GM18861 (cell line): ENCODE data around the gene SBNO2.

Experiments used
- ATAC-seq: cut with Tn5 transposase; IDR thresholded peaks from one replicate; pipeline ENCODE4 v1.9.1; 2021; ENCODE audit not compliant: unreplicated experiment

SBNO2 gene

GRCh38 chr19:1156305-1156801 is 17.7 kb downstream of the SBNO2 start:
- ATAC-seq, result no peak

GRCh38 chr19:1155352-1156304 is 18.4 kb downstream of the SBNO2 start:
- no peak for ATAC-seq

DNA sequence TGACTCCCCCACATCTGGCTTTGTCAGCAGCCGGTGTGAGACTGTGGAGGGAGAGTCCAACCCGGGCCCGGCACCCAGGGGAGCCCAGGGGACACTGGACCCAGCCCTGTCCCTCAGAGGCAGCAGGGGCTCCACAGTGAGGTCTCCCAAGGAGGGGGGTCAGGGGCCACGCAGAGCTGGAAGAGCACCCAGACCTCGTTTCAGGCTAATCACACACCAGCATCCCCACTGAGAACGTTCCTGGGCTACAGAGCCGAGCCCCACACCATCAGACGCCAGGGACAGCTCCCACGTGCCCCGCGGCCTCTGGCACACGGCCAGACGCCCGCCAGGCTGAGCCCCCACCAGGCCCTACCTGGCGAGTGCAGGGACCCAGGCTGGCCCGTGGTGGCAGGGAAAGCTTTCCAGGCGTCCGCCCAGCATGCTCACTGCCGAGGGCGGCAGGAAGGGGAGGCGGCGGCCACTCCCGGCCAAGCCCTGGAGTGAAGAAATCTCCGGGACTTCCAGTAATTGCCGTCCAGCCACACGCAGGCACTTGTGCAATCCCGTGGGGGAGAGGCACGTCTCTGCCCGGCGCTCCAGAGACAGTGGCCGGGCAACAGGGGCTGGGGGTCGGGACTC is 19.2 kb downstream of the SBNO2 start:
- no peak for ATAC-seq

- ATAC-seq, result no peak
Observed at GRCh38 chr19:1153891-1154730, 20.0 kb downstream of the SBNO2 start.

DNA sequence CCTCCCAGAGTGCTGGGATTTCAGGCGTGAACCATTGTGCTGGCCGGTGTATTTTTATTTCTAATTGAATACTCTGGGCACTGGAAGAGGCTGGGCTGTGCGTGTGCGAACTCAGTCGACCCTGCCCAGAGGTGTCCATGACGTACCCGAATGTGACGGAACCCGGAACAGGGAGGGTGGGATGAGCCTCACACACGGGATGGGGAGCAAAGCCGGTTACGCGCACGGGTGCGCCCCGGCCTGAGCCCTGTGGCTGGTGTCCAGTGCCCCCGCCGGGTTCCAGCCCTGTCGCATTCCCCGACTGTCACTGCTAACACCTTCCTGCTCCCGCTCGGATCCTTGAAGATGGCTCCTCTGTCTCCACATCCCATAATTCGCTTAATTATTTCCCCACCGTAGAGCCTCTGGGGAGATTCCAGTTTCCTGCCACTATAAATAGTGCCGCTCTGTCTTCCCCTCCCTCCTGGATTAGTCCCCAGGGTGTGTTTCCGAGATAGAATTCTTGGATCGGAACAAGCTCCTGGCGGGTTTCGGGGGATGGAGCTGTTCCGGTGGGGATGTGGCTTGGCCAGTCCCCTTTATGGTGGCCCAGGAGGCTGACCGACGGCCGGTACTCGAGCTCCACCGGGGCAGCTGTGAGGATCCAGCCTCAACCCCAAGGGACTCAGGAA is 22.0 kb downstream of the SBNO2 start:
- ATAC-seq, result no peak

DNA sequence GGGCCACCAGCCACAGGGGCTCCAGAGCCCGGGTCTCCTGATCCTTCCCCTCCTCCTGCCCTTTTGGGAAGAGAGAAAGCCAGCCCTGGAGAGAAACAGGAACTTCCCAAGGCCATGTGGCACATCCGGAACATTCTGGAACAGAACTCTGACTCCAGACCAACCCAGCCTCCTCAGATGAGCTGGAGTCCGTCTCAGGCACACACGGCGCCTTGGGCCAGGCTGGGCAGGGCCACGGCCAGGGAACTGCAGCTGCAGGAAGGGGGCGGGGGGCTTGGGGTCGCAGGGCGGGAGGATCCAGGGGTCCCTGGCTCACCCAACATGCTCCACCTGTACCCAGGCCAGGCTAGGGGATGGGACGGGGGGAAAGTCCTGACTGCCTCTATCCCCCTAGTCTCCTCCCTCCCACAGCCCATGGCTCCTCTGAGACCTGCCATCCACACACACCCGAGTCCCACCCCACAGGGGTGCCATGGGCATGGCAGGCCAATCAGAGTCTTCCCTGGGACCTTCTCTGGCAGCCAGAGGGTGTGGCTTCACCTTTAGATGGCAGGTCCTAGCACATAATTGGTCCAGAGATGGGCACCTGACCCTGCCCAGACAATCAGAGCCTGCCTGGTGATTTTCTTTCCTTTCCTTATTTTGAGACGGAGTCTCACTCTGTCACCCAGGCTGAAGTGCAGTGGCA is 22.9 kb downstream of the SBNO2 start:
- ATAC-seq, result no peak

- no peak for ATAC-seq
Observed at GRCh38 chr19:1150333-1151036, 23.6 kb downstream of the SBNO2 start.

GRCh38 chr19:1149259-1150045 is 24.6 kb downstream of the SBNO2 start:
- no peak for ATAC-seq

GRCh38 chr19:1147934-1148549 is 26.0 kb downstream of the SBNO2 start:
- ATAC-seq, result no peak

DNA sequence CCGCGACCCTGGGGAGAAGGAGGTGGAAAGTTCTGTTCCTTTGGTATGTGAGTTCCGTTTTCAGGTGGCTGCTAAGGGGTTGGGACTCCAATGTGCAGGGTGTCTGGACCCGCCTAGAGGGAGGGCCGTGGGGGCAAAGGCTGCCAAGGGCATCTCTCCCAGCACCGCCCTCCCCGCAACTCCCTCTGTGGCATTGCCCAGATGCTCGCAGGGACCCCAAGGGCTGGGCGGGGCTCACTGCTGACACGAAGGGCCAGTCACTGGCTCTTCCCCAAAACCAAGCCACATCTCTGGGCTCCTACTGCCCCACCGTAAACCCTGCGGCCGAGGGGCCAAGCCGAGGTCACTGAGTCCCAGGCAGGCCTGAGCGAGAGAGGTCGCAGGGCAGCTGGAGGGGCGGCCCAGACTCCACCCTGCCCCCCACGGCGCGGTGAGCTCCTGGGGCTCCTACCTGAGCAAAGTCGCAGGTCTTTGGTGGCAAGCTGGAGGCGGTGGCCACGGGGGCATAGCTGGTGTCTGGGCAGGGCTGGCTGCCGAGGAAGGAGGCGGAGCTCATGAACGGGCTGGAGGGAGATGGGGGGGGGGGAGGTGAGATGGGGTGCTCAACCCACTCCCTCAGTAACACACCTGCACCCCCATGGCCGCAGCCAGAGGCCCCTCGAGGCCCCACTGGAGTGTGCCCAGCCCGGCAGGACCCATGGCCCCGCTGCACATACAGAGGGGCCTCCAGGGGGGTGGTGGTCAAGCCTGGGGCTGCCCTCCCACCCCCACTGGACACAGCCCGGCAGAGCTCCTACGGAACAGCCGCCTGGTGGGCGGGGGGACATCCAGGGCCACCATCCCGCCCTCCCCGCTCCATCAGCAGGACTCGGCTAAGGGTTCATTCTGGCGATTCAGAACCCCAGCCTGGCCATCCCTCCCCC is 26.9 kb downstream of the SBNO2 start:
- ATAC-seq, result no peak

DNA sequence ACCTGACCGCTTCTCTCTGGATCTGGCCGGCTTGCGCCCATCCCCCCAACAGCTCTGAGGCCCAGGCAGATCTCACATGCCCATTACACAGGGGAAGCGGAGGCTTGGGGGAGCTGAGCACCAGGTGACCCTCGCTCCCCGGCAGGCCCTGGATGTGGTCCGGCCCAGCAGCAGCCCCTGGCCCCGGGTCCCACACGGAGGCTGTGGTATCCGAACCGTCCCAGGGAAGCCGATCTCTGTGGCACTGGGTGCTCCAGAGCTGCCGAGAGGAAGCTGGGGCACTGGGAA is 27.7 kb downstream of the SBNO2 start:
- no peak for ATAC-seq

DNA sequence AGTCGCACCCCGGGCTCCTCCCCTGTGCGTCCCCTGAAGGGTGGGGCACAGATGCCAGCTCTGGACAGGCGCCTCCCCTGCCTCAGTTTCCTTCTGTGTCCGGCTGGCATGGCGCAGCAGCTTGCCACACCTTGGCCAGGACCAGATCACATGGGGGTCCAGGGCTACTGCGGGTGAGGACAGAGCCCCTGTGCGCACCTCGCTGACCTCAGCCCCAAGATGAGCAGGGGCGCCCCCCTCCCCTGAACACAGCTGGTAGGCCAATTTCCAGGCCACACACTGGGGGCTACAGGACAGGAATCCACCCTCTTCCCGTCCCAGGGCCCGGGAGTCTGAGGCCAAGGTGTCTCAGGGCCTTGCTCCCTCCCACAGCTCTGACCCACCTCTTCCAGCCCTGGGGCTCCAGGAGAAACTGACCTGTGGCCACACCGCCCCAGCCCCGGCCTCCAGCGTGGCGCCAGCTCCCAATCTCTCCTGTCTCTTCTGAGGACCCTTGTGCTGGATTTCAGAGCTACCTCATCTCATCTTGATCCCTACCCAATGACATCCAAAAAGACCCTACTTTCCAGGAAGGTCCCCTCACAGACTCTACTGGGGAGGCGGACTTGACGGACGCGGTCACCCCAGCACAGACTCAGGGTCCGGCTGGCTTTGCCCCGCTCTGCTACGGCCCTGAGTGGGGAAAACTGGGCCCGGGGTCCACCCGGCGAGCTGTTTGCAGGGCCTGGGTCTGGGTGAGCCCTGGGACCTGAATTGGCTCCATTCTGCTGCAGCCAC is 28.2 kb downstream of the SBNO2 start:
- ATAC-seq, result no peak

DNA sequence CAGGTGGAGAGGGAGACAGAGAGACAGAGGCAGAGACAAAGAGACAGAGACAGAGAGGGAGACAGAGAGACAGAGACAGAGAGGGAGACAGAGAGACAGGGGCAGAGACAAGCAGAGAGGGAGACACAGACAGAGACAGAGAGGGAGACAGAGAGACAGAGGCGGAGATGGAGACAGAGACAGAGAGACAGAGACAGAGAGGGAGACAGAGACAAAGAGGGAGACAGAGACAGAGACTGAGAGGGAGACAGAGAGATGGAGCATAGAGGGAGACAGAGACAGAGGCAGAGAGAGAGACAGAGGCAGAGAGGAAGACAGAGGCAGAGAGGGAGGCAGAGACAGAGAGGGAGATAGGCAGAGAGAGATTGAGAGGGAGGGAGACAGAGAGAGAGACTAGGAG is 29.3 kb downstream of the SBNO2 start:
- no peak for ATAC-seq

DNA sequence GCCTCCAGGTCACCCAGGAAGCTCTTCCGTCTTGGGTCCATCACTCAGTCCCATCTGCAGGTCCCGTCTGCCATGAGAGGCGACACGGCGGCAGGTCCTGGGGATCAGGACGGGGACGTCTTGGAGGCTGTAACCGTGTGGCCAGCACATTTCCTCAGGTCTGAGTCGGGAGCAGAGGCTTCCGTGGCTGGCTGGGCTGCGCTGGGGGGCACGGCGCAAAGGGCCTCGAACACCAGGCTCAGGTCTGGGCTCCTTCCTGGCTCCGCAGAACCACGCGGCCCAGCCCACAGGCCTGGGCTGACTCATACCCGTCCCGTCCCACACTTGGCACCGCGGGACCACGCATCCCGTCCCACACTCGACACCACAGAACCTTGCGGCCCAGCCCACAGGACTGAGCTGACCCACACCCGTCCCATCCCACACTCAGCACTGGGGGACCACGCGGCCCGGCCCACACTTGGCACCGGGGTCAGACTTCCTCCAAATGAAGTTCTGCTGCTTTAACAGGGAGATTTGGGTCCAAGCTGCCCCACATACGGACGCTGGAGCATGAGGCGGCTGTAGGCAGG is 30.2 kb downstream of the SBNO2 start:
- no peak for ATAC-seq

DNA sequence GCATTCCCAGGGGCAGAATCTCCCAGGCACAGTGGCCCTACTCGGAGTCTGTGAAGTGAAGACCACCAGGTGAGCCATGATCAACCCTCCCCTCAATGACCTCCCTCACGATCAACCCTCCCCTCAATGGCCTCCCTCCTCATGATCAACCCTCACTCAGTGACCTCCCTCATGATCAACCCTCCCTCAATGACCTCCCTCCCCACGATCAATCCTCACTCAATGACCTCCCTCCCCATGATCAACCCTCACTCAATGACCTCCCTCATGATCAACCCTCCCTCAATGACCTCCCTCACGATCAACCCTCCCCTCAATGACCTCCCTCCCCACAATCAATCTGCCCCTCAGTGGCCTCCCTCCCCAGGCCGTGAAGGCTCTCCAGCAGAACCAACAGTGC is 32.1 kb downstream of the SBNO2 start:
- ATAC-seq, result no peak

DNA sequence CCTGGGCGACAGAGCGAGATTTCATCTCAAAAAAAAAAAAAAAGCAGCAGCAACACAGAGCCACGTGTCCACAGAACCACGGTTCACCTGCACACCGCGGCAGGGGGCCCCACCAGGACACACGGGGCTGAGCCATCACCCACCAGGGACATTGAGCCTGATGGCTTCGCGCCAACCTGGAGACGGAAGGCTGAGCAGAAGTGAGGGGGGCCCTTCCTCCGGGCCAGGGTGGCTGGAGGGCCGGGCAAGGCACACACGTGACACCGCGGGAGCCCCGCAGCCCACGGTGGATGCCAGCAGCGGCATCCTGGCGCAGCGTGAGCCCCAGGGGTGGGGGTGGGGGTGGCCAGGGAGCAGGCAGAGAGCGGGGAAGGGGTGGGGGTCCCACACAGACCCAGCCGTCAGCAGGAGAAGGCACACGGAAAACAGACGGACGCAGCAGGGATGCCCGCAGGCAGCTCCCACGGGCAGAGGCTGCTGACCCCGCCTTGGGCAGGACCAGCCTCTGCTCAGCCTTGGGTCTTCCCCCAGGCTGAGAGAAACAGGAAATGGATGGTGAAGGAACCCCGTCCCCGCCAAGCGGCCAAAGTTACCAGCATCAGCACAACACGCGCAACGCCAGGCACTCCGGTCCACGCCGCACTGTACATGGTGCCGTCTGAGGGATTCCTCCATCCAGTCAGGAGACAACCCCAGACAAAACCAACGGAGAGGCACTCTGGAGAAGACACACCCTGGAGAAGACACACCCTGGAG is 33.6 kb downstream of the SBNO2 start:
- ATAC-seq, result no peak
